ENCODE data around the gene CORO6. TPM values are rescaled to one million over a fixed set of nuclear protein-coding genes. Genes with fewer than 3 reads are reported as not detected.
A peak's percentile ranks its signal among the peaks of the same experiment; 100 is the strongest.

CORO6 gene
- total RNA-seq: 1 to 10 TPM; 1.4 to 3.1 (median 1.7) TPM
- under 1 TPM; 0.15 to 0.35 TPM for polyA plus RNA-seq
- total RNA-seq: 2.0 reads per million, percentile 9 among the genes with 10 or more reads in this experiment

- intact Hi-C loops (cut with micrococcal nuclease): no loop called here
- ChIA-PET CTCF (interaction anchor here (0.8 to 1.1 kb wide), 2 partner anchors 17 to 20 kb away, joined by 3 read pairs; no protein-coding TSS in a partner anchor), POLR2A (interaction anchor here (0.8 to 1.0 kb wide), 5 partner anchors 9 to 155 kb away, joined by 3 to 5 read pairs (median 3); no protein-coding TSS in a partner anchor)
- H3K36me3 ChIP-seq (ENCODE audit: control insufficient read depth in 2 of 3, insufficient read depth in 3 of 3, low read length in 3 of 3): no peaks in the 10 kb centered on the region
- peaks cover 6 to 15% of the 10 kb centered on the region in 2 donors for H3K4me1 ChIP-seq (ENCODE audit: control insufficient read depth in 2 of 2, insufficient read depth in 2 of 2, low read length in 2 of 2)
- no peaks in the 10 kb centered on the region for H3K27me3 ChIP-seq (ENCODE audit: control insufficient read depth in 2 of 2, insufficient read depth in 2 of 2, low read length in 2 of 2)
- DNase-seq (peak; percentile 49 to 78 (median 63)), ATAC-seq (peak; percentile 76)
- H3K36me3 Mint-ChIP-seq: peaks cover 0 to 4% (median 0%) of the 10 kb centered on the region in 5 donors
- H3K4me3 Mint-ChIP-seq: peak within 1 kb of the TSS; percentile 63 to 85 (median 78)
- H3K9me3 Mint-ChIP-seq: no peaks in the 10 kb centered on the region
- peak within 1 kb of the TSS; percentile 68 for H3K4me3 ChIP-seq (ENCODE audit: low read length)
- H3K27me3 Mint-ChIP-seq: peaks cover 0 to 10% (median 0%) of the 10 kb centered on the region in 5 donors
- H3K9me3 ChIP-seq (ENCODE audit: control insufficient read depth in 2 of 3, low read length in 3 of 3): no peaks in the 10 kb centered on the region
- H3K4me1 Mint-ChIP-seq: peaks cover 12 to 46% (median 35%) of the 10 kb centered on the region in 7 donors
- peak within 1 kb of the TSS; percentile 13 to 88 (median 56) for H3K27ac Mint-ChIP-seq
- H3K27ac ChIP-seq (ENCODE audit: low read depth, low read length): peak within 1 kb of the TSS; percentile 27
These were observed at the start of gene CORO6 for GRCh38 chr17:29622337-29623282. CORO6 (minus strand) TSS chr17:29622912; CDS start chr17:29621421, 1,491 bp downstream.

- Mint-ChIP-seq H3K4me1 (peaks cover 7 to 34% (median 28%) of the 10 kb centered on the region in 7 donors), H3K9me3 (peaks cover 0 to 2% (median 0%) of the 10 kb centered on the region in 11 donors), H3K27ac (peak overlapping the region in 5 of 9 donors; percentile 30 to 84 (median 47)), H3K27me3 (no peaks in the 10 kb centered on the region), H3K36me3 (peaks cover 4 to 40% (median 25%) of the 10 kb centered on the region in 5 donors), H3K4me3 (no peak overlapping the region)
- DNase-seq (no peak), ATAC-seq (no peak)
- H3K9me3 ChIP-seq (ENCODE audit: control insufficient read depth in 2 of 3, low read length in 3 of 3): no peaks in the 10 kb centered on the region
- ChIA-PET CTCF (interaction anchor here (1.8 kb wide), 1 partner anchor 17 kb away, joined by 3 read pairs; no protein-coding TSS in a partner anchor), POLR2A (interaction anchor here (0.6 to 1.6 kb wide), 2 partner anchors 10 to 279 kb away, joined by 3 to 6 read pairs; no protein-coding TSS in a partner anchor)
- H3K36me3 ChIP-seq (ENCODE audit: control insufficient read depth in 2 of 3, insufficient read depth in 3 of 3, low read length in 3 of 3): peaks cover 16 to 74% (median 21%) of the 10 kb centered on the region in 3 experiments
- no peaks in the 10 kb centered on the region for H3K27me3 ChIP-seq (ENCODE audit: control insufficient read depth in 2 of 2, insufficient read depth in 2 of 2, low read length in 2 of 2)
- H3K4me1 ChIP-seq (ENCODE audit: control insufficient read depth in 2 of 2, insufficient read depth in 2 of 2, low read length in 2 of 2): peaks cover 0 to 11% of the 10 kb centered on the region in 2 donors
- no peak overlapping the region for H3K4me3 ChIP-seq (ENCODE audit: low read length)
- intact Hi-C loops (cut with micrococcal nuclease): no loop called here
- H3K27ac ChIP-seq (ENCODE audit: low read depth, low read length): no peak overlapping the region
These were observed 48.9 kb upstream of the CORO6 start for GRCh38 chr17:29671661-29672060.

- Mint-ChIP-seq H3K27me3 (no peaks in the 10 kb centered on the region), H3K4me3 (no peak overlapping the region), H3K36me3 (peaks cover 7 to 45% (median 31%) of the 10 kb centered on the region in 5 donors), H3K9me3 (peaks cover 0 to 2% (median 0%) of the 10 kb centered on the region in 11 donors), H3K4me1 (peaks cover 0 to 30% (median 10%) of the 10 kb centered on the region in 7 donors), H3K27ac (peak overlapping the region in 1 of 9 donors; percentile 50)
- Histone ChIP-seq H3K4me1 (ENCODE audit: control insufficient read depth in 2 of 2, insufficient read depth in 2 of 2, low read length in 2 of 2) (peaks cover 0 to 2% of the 10 kb centered on the region in 2 donors), H3K9me3 (ENCODE audit: control insufficient read depth in 2 of 3, low read length in 3 of 3) (no peaks in the 10 kb centered on the region), H3K36me3 (ENCODE audit: control insufficient read depth in 2 of 3, insufficient read depth in 3 of 3, low read length in 3 of 3) (peaks cover 19 to 87% (median 25%) of the 10 kb centered on the region in 3 experiments), H3K27ac (ENCODE audit: low read depth, low read length) (no peak overlapping the region), H3K27me3 (ENCODE audit: control insufficient read depth in 2 of 2, insufficient read depth in 2 of 2, low read length in 2 of 2) (no peaks in the 10 kb centered on the region), H3K4me3 (ENCODE audit: low read length) (no peak overlapping the region)
- intact Hi-C loops (cut with micrococcal nuclease): no loop called here
- DNase-seq: no peak
- CTCF ChIA-PET: no interaction called here
- POLR2A ChIA-PET: no interaction called here
- no peak for ATAC-seq
These were observed 46.6 kb upstream of the CORO6 start for GRCh38 chr17:29669266-29669665.

- H3K27me3 ChIP-seq (ENCODE audit: control insufficient read depth in 2 of 2, insufficient read depth in 2 of 2, low read length in 2 of 2): no peaks in the 10 kb centered on the region
- H3K27ac ChIP-seq (ENCODE audit: low read depth, low read length): no peak overlapping the region
- Mint-ChIP-seq H3K27ac (peak overlapping the region in 8 of 9 donors; percentile 16 to 82 (median 56)), H3K27me3 (no peaks in the 10 kb centered on the region), H3K4me1 (peaks cover 2 to 23% (median 11%) of the 10 kb centered on the region in 7 donors), H3K4me3 (no peak overlapping the region), H3K9me3 (peaks cover 0 to 2% (median 0%) of the 10 kb centered on the region in 11 donors), H3K36me3 (peaks cover 7 to 46% (median 31%) of the 10 kb centered on the region in 5 donors)
- intact Hi-C loops (cut with micrococcal nuclease): no loop called here
- H3K4me3 ChIP-seq (ENCODE audit: low read length): no peak overlapping the region
- no peaks in the 10 kb centered on the region for H3K9me3 ChIP-seq (ENCODE audit: control insufficient read depth in 2 of 3, low read length in 3 of 3)
- H3K36me3 ChIP-seq (ENCODE audit: control insufficient read depth in 2 of 3, insufficient read depth in 3 of 3, low read length in 3 of 3): peaks cover 22 to 83% (median 24%) of the 10 kb centered on the region in 3 experiments
- no peak for ATAC-seq
- ChIA-PET CTCF (interaction anchor here (0.6 to 1.0 kb wide), 3 partner anchors 51 to 139 kb away, joined by 3 read pairs; no protein-coding TSS in a partner anchor), POLR2A (interaction anchor here (1.2 kb wide), 1 partner anchor 37 kb away, joined by 3 read pairs; no protein-coding TSS in a partner anchor)
- no peak for DNase-seq
- H3K4me1 ChIP-seq (ENCODE audit: control insufficient read depth in 2 of 2, insufficient read depth in 2 of 2, low read length in 2 of 2): no peaks in the 10 kb centered on the region
These were observed 45.3 kb upstream of the CORO6 start for GRCh38 chr17:29667969-29668368.

DNA sequence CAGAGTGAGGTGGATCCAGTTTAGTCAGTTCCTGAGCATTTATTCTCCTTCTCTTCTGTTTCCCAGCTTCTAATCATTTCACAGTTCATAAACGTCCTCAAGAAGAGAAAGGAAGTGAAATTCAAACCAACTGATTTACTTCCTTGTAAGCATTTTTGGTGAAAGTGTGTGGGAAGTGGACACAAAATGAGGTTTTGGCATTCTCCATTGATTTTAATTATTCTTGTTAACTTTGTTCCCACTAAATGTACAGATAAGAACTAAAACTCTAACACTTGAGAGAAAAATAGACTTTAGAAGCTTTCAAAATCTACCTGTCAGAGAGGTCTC is 42.7 kb upstream of the CORO6 start:
- Histone ChIP-seq H3K36me3 (ENCODE audit: control insufficient read depth in 2 of 3, insufficient read depth in 3 of 3, low read length in 3 of 3) (peaks cover 10 to 64% (median 15%) of the 10 kb centered on the region in 3 experiments), H3K27ac (ENCODE audit: low read depth, low read length) (no peak overlapping the region), H3K4me3 (ENCODE audit: low read length) (no peak overlapping the region), H3K4me1 (ENCODE audit: control insufficient read depth in 2 of 2, insufficient read depth in 2 of 2, low read length in 2 of 2) (no peaks in the 10 kb centered on the region), H3K27me3 (ENCODE audit: control insufficient read depth in 2 of 2, insufficient read depth in 2 of 2, low read length in 2 of 2) (no peaks in the 10 kb centered on the region), H3K9me3 (ENCODE audit: control insufficient read depth in 2 of 3, low read length in 3 of 3) (no peaks in the 10 kb centered on the region)
- peaks cover 0 to 2% (median 0%) of the 10 kb centered on the region in 11 donors for H3K9me3 Mint-ChIP-seq
- POLR2A ChIA-PET: interaction anchor here (1.3 to 1.8 kb wide), 2 partner anchors 41 to 95 kb away, joined by 6 read pairs; no protein-coding TSS in a partner anchor
- H3K36me3 Mint-ChIP-seq: peaks cover 9 to 45% (median 29%) of the 10 kb centered on the region in 5 donors
- DNase-seq: no peak
- CTCF ChIA-PET: interaction anchor here (0.6 to 0.9 kb wide), 2 partner anchors 41 to 266 kb away, joined by 3 to 4 read pairs; no protein-coding TSS in a partner anchor
- intact Hi-C loops (cut with micrococcal nuclease): no loop called here
- H3K27me3 Mint-ChIP-seq: no peaks in the 10 kb centered on the region
- no peak overlapping the region for H3K4me3 Mint-ChIP-seq
- H3K4me1 Mint-ChIP-seq: peaks cover 2 to 30% (median 19%) of the 10 kb centered on the region in 7 donors
- ATAC-seq: no peak
- peak overlapping the region in 6 of 9 donors; percentile 9 to 59 (median 22) for H3K27ac Mint-ChIP-seq

DNA sequence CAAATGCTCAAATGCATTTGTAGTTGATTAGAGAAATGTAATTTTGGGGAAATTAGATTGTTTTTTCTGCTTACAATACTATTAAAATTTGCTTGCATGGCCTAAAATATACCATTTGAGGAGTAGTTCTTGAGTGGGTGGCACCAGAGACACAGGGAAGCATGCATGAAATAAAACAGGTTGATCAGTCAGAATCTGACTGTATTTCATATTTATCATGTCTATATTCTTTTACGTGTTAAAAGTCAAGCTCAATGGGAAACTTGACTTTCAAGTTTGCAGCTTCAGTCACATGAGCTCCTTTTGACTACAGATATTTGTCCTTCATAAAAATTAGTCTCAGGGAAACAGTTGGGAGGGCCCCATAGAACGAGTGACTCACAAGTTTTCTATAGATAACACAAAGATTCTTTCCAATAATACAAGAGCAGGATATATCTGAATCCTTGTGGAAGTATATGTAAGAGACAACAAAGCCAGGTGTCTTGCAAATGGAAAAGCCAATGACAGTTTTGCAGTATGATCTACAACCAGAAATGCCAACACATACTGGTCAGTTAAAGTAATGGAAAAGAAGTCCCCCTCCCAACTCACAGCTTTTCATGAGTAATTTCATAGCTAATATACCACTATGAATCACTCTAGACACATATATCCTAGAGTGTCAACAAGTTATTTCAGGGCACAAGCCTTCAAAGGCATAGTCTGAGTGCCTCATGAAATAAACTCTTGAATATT is 42.2 kb upstream of the CORO6 start:
- H3K36me3 Mint-ChIP-seq: peaks cover 9 to 47% (median 31%) of the 10 kb centered on the region in 5 donors
- H3K27me3 ChIP-seq (ENCODE audit: control insufficient read depth in 2 of 2, insufficient read depth in 2 of 2, low read length in 2 of 2): no peaks in the 10 kb centered on the region
- no peaks in the 10 kb centered on the region for H3K9me3 ChIP-seq (ENCODE audit: control insufficient read depth in 2 of 3, low read length in 3 of 3)
- H3K4me1 ChIP-seq (ENCODE audit: control insufficient read depth in 2 of 2, insufficient read depth in 2 of 2, low read length in 2 of 2): no peaks in the 10 kb centered on the region
- H3K27me3 Mint-ChIP-seq: no peaks in the 10 kb centered on the region
- no peak for DNase-seq
- no peak overlapping the region for H3K4me3 ChIP-seq (ENCODE audit: low read length)
- POLR2A ChIA-PET: interaction anchor here (1.3 to 1.8 kb wide), 2 partner anchors 41 to 96 kb away, joined by 6 read pairs; no protein-coding TSS in a partner anchor
- peaks cover 0 to 2% (median 0%) of the 10 kb centered on the region in 11 donors for H3K9me3 Mint-ChIP-seq
- H3K36me3 ChIP-seq (ENCODE audit: control insufficient read depth in 2 of 3, insufficient read depth in 3 of 3, low read length in 3 of 3): peaks cover 10 to 62% (median 15%) of the 10 kb centered on the region in 3 experiments
- intact Hi-C loops (cut with micrococcal nuclease): no loop called here
- CTCF ChIA-PET: no interaction called here
- H3K27ac Mint-ChIP-seq: peak overlapping the region in 4 of 9 donors; percentile 22 to 59 (median 24)
- H3K27ac ChIP-seq (ENCODE audit: low read depth, low read length): no peak overlapping the region
- ATAC-seq: peak; percentile 42
- H3K4me1 Mint-ChIP-seq: peaks cover 3 to 32% (median 21%) of the 10 kb centered on the region in 7 donors
- H3K4me3 Mint-ChIP-seq: no peak overlapping the region

All from naive thymus-derived CD4-positive, alpha-beta T cell (primary cell).